Loucy (cell line): ENCODE results near the gene NOX4.

Experiments used
- H2AFZ ChIP-seq: fragments of 200-600 bp; sonication (generic); 2 replicates; pipeline ENCODE4 v1.6.0; 2016; ENCODE audit warnings: antibody characterized with exemption, mild to moderate bottlenecking, low read length, moderate library complexity
- H3F3A ChIP-seq: fragments of 200-600 bp; 2 replicates; pipeline ENCODE4 v1.6.0; 2016; ENCODE audit warnings: antibody characterized with exemption, low read depth, mild to moderate bottlenecking
- H3K27me3 ChIP-seq: fragments of 200-600 bp; sonication (generic); 2 replicates; pipeline ENCODE4 v1.6.1; 2014; ENCODE audit warnings: low read length, mild to moderate bottlenecking; ENCODE audit not compliant: insufficient read depth, poor library complexity, severe bottlenecking
- H3K36me3 ChIP-seq: fragments of 200-600 bp; sonication (generic); 2 replicates; pipeline ENCODE4 v1.6.1; 2016; ENCODE audit warnings: low read length; ENCODE audit not compliant: insufficient read depth
- H3K4me1 ChIP-seq: fragments of 200-600 bp; sonication (generic); 2 replicates; pipeline ENCODE4 v1.5.1; 2014; ENCODE audit warnings: low read length, mild to moderate bottlenecking; ENCODE audit not compliant: insufficient read depth, poor library complexity, severe bottlenecking
- H3K4me2 ChIP-seq: fragments of 200-600 bp; sonication (generic); 2 replicates; pipeline ENCODE4 v1.6.0; 2014; ENCODE audit warnings: antibody characterized with exemption, low read length, low read depth, mild to moderate bottlenecking; ENCODE audit not compliant: poor library complexity, severe bottlenecking
- H3K4me3 ChIP-seq: fragments of 200-600 bp; sonication (generic); 2 replicates; pipeline ENCODE4 v1.5.1; 2014; ENCODE audit warnings: low read length, mild to moderate bottlenecking, mixed read lengths; ENCODE audit not compliant: poor library complexity, severe bottlenecking
- H3K79me2 ChIP-seq: fragments of 200-600 bp; sonication (generic); 2 replicates; pipeline ENCODE4 v1.6.1; 2014; ENCODE audit warnings: low read length; ENCODE audit not compliant: insufficient read depth
- H3K9ac ChIP-seq: fragments of 200-600 bp; sonication (generic); 2 replicates; pipeline ENCODE4 v1.6.0; 2014; ENCODE audit warnings: mild to moderate bottlenecking, low read depth, low read length, moderate library complexity; ENCODE audit not compliant: poor library complexity, severe bottlenecking
- H3K9me2 ChIP-seq: fragments of 200-600 bp; sonication (generic); replicated peaks from 2 replicates; pipeline ENCODE4 v1.6.1; 2016; ENCODE audit warnings: low read depth, low read length, mixed read lengths
- H3K9me3 ChIP-seq: fragments of 200-600 bp; sonication (generic); 2 replicates; pipeline ENCODE4 v1.6.1; 2014; ENCODE audit warnings: mild to moderate bottlenecking, antibody characterized with exemption, low read length, low read depth; ENCODE audit not compliant: insufficient read depth
- H4K20me1 ChIP-seq: fragments of 200-600 bp; sonication (generic); 2 replicates; pipeline ENCODE4 v1.6.0; 2014; ENCODE audit warnings: antibody characterized with exemption, low read length, mild to moderate bottlenecking; ENCODE audit not compliant: insufficient read depth, poor library complexity, severe bottlenecking
- CTCF ChIP-seq: fragments of 200-600 bp; sonication (generic); conservative IDR thresholded peaks from 2 replicates; pipeline ENCODE4 v1.5.1; 2014; ENCODE audit warnings: mild to moderate bottlenecking, antibody characterized with exemption, low read length
- EZH2phosphoT487 ChIP-seq: fragments of 200-600 bp; IDR thresholded peaks from 2 replicates; pipeline ENCODE4 v1.6.1; 2018; ENCODE audit warnings: antibody characterized with exemption, mild to moderate bottlenecking, moderate library complexity, borderline replicate concordance

Gene NOX4

GRCh38 chr11:89457190-89457589 lies 34.0 kb downstream of the NOX4 start:
- H3K4me2 ChIP-seq = no peak overlapping the region
- TF ChIP-seq CTCF (no peak), EZH2phosphoT487 (no peak)
- H3K4me1 ChIP-seq = no peaks in the 10 kb centered on the region
- no peaks in the 10 kb centered on the region for H4K20me1 ChIP-seq
- no peak overlapping the region for H2AFZ ChIP-seq
- H3K36me3 ChIP-seq = no peaks in the 10 kb centered on the region
- H3K4me3 ChIP-seq = no peak overlapping the region
- H3K9ac ChIP-seq = no peak overlapping the region
- H3F3A ChIP-seq = no peaks in the 10 kb centered on the region
- H3K9me3 ChIP-seq = no peaks in the 10 kb centered on the region; the same call in 1 of the 2 replicates
- H3K79me2 ChIP-seq = no peaks in the 10 kb centered on the region
- H3K27me3 ChIP-seq = no peaks in the 10 kb centered on the region
- H3K9me2 ChIP-seq = no peaks in the 10 kb centered on the region

- H3K79me2 ChIP-seq = no peaks in the 10 kb centered on the region
- H3K36me3 ChIP-seq = no peaks in the 10 kb centered on the region
- no peaks in the 10 kb centered on the region for H3K4me1 ChIP-seq
- H2AFZ ChIP-seq = no peak overlapping the region
- no peak for TF ChIP-seq CTCF
- no peak for TF ChIP-seq EZH2phosphoT487
- no peaks in the 10 kb centered on the region; the same call in 1 of the 2 replicates for H3K9me3 ChIP-seq
- no peaks in the 10 kb centered on the region for H4K20me1 ChIP-seq
- H3K9ac ChIP-seq = no peak overlapping the region
- no peaks in the 10 kb centered on the region for H3K9me2 ChIP-seq
- H3K27me3 ChIP-seq = no peaks in the 10 kb centered on the region
- H3F3A ChIP-seq = no peaks in the 10 kb centered on the region
- H3K4me3 ChIP-seq = no peak overlapping the region
- H3K4me2 ChIP-seq = no peak overlapping the region
These were observed 34.5 kb downstream of the NOX4 start for GRCh38 chr11:89456681-89457080.

GRCh38 chr11:89452780-89453179 lies 38.4 kb downstream of the NOX4 start:
- no peaks in the 10 kb centered on the region for H4K20me1 ChIP-seq
- no peaks in the 10 kb centered on the region for H3K9me2 ChIP-seq
- H3K36me3 ChIP-seq = no peaks in the 10 kb centered on the region
- no peaks in the 10 kb centered on the region for H3K27me3 ChIP-seq
- no peaks in the 10 kb centered on the region for H3K4me1 ChIP-seq
- no peaks in the 10 kb centered on the region for H3K9me3 ChIP-seq
- H3K79me2 ChIP-seq = no peaks in the 10 kb centered on the region
- H3K9ac ChIP-seq = no peak overlapping the region
- H2AFZ ChIP-seq = no peak overlapping the region
- TF ChIP-seq CTCF (no peak), EZH2phosphoT487 (no peak)
- no peak overlapping the region for H3K4me3 ChIP-seq
- no peak overlapping the region for H3K4me2 ChIP-seq
- no peaks in the 10 kb centered on the region for H3F3A ChIP-seq
